Astrocyte (in vitro differentiated cells and primary cell): ENCODE data around the gene GRAMD1B. TPM values are rescaled to one million over a fixed set of nuclear protein-coding genes. Genes with fewer than 3 reads are reported as not detected.

Experiments used
- DNase-seq: peaks from one replicate; pipeline ENCODE4 v3.0.0-alpha.2; 2010; ENCODE audit warnings: low read depth
- FAIRE-seq: peaks from 2 replicates; lab custom pipeline; 2011; peaks lifted over from hg19 to GRCh38; lab: Jason Lieb, UNC
- H2AFZ ChIP-seq: 2 replicates; pipeline ENCODE4 v1.6.0; 2012; ENCODE audit warnings: low read depth, low read length, inconsistent platforms
- H3K27ac ChIP-seq: 2 replicates; pipeline ENCODE4 v1.5.1; 2011; ENCODE audit warnings: low read depth, low read length, inconsistent platforms
- H3K27me3 ChIP-seq: 2 replicates; pipeline ENCODE4 v1.6.0; 2011; ENCODE audit warnings: low read length, inconsistent platforms; ENCODE audit not compliant: insufficient read depth
- H3K36me3 ChIP-seq: 2 replicates; pipeline ENCODE4 v1.5.1; 2011; ENCODE audit warnings: low read length, inconsistent platforms; ENCODE audit not compliant: insufficient read depth
- H3K4me1 ChIP-seq: 2 replicates; pipeline ENCODE4 v1.5.1; 2011; ENCODE audit warnings: low read length, inconsistent platforms; ENCODE audit not compliant: insufficient read depth
- H3K4me2 ChIP-seq: 2 replicates; pipeline ENCODE4 v1.6.0; 2012; ENCODE audit warnings: low read length, inconsistent platforms
- H3K4me3 ChIP-seq: 2 replicates; pipeline ENCODE4 v1.5.1; 2011; ENCODE audit warnings: low read depth, mild to moderate bottlenecking, low read length, inconsistent platforms; ENCODE audit not compliant: insufficient read depth
- H3K79me2 ChIP-seq: 2 replicates; pipeline ENCODE4 v1.6.0; 2012; ENCODE audit warnings: mild to moderate bottlenecking, low read length, inconsistent platforms; ENCODE audit not compliant: insufficient read depth
- H3K9ac ChIP-seq: 2 replicates; pipeline ENCODE4 v1.6.0; 2012; ENCODE audit warnings: mild to moderate bottlenecking, low read length, inconsistent platforms
- H3K9me3 ChIP-seq: 2 replicates; pipeline ENCODE4 v1.5.1; 2012; ENCODE audit warnings: low read depth, mild to moderate bottlenecking, low read length, inconsistent platforms; ENCODE audit not compliant: insufficient read depth
- H4K20me1 ChIP-seq: 2 replicates; pipeline ENCODE4 v1.6.0; 2012; ENCODE audit warnings: low read length, inconsistent platforms; ENCODE audit not compliant: insufficient read depth
- H3K27ac Mint-ChIP-seq: one replicate; pipeline ENCODE4 v1.8.0; 2021; ENCODE audit warnings: mild to moderate bottlenecking, mixed read lengths; ENCODE audit not compliant: unreplicated experiment
- H3K27me3 Mint-ChIP-seq: one replicate; pipeline ENCODE4 v1.8.0; 2021; ENCODE audit warnings: low read depth, mixed read lengths; ENCODE audit not compliant: unreplicated experiment
- H3K36me3 Mint-ChIP-seq: one replicate; pipeline ENCODE4 v1.8.0; 2021; ENCODE audit warnings: low read depth, mixed read lengths; ENCODE audit not compliant: unreplicated experiment
- H3K4me1 Mint-ChIP-seq: one replicate; pipeline ENCODE4 v1.8.0; 2021; ENCODE audit warnings: low read depth, mixed read lengths; ENCODE audit not compliant: unreplicated experiment
- H3K4me3 Mint-ChIP-seq: one replicate; pipeline ENCODE4 v1.8.0; 2021; ENCODE audit warnings: mild to moderate bottlenecking, moderate library complexity, mixed read lengths; ENCODE audit not compliant: unreplicated experiment
- H3K9me3 Mint-ChIP-seq: one replicate; pipeline ENCODE4 v1.8.0; 2021; ENCODE audit warnings: mild to moderate bottlenecking, mixed read lengths; ENCODE audit not compliant: unreplicated experiment
- EZH2 ChIP-seq: IDR thresholded peaks from 2 replicates; pipeline ENCODE4 v1.6.1; 2012; ENCODE audit warnings: mild to moderate bottlenecking, low read length, inconsistent platforms; ENCODE audit not compliant: insufficient read depth
- total RNA-seq: library from RNA; stranded (reverse); gene quantifications from 2 replicates; pipeline ENCODE4 v1.2.1, GENCODE V29; 2021
- TF ChIP-seq, protein P1 (sequence below): IDR thresholded peaks from 2 replicates; pipeline ENCODE4 v1.5.1; 2011; ENCODE audit warnings: low read depth, mild to moderate bottlenecking, inconsistent platforms, low read length, moderate library complexity; ENCODE audit not compliant: insufficient read depth

Gene GRAMD1B
- total RNA-seq, 1 donor from 2014 or later, result 6.5 TPM

DNA sequence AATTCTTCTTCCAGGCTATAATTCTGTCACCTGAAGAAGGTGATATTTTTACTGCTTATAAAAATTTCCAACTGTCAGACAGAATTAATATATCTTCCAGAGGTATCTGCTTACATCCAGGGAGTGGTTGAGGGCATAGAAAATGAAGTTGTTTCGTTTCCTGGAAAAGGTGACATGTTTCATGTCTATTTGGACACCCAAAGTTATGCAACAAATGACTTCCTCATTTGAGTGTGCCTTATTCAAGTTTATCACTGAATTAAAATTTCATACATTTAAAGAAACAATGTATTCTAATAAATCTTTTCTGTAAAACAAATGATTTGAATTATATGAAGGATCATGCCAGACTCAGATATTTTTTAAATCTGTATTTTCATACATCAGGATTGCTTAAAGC is 8.5 kb upstream of the GRAMD1B start:
- H3K36me3 Mint-ChIP-seq, result no peaks in the 10 kb centered on the region
- H3K36me3 ChIP-seq, result no peaks in the 10 kb centered on the region
- no peak overlapping the region for H3K27ac ChIP-seq
- H3K4me3 ChIP-seq, result no peak overlapping the region
- H3K9me3 ChIP-seq, result no peaks in the 10 kb centered on the region
- H3K4me3 Mint-ChIP-seq, result no peak overlapping the region
- H3K27ac Mint-ChIP-seq, result no peak overlapping the region
- DNase-seq (no peak), FAIRE-seq (no peak)
- no peaks in the 10 kb centered on the region for H3K4me1 Mint-ChIP-seq
- H2AFZ ChIP-seq, result no peak overlapping the region
- H3K9me3 Mint-ChIP-seq, result no peaks in the 10 kb centered on the region
- peaks cover 28% of the 10 kb centered on the region for H3K27me3 Mint-ChIP-seq
- H3K9ac ChIP-seq, result no peak overlapping the region
- TF ChIP-seq EZH2, result no peak
- TF ChIP-seq, protein P1, sequence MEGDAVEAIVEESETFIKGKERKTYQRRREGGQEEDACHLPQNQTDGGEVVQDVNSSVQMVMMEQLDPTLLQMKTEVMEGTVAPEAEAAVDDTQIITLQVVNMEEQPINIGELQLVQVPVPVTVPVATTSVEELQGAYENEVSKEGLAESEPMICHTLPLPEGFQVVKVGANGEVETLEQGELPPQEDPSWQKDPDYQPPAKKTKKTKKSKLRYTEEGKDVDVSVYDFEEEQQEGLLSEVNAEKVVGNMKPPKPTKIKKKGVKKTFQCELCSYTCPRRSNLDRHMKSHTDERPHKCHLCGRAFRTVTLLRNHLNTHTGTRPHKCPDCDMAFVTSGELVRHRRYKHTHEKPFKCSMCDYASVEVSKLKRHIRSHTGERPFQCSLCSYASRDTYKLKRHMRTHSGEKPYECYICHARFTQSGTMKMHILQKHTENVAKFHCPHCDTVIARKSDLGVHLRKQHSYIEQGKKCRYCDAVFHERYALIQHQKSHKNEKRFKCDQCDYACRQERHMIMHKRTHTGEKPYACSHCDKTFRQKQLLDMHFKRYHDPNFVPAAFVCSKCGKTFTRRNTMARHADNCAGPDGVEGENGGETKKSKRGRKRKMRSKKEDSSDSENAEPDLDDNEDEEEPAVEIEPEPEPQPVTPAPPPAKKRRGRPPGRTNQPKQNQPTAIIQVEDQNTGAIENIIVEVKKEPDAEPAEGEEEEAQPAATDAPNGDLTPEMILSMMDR, result no peak
- no peaks in the 10 kb centered on the region for H4K20me1 ChIP-seq
- H3K4me1 ChIP-seq, result no peaks in the 10 kb centered on the region
- peaks cover 35% of the 10 kb centered on the region for H3K27me3 ChIP-seq
- no peak overlapping the region for H3K4me2 ChIP-seq
- no peaks in the 10 kb centered on the region for H3K79me2 ChIP-seq

DNA sequence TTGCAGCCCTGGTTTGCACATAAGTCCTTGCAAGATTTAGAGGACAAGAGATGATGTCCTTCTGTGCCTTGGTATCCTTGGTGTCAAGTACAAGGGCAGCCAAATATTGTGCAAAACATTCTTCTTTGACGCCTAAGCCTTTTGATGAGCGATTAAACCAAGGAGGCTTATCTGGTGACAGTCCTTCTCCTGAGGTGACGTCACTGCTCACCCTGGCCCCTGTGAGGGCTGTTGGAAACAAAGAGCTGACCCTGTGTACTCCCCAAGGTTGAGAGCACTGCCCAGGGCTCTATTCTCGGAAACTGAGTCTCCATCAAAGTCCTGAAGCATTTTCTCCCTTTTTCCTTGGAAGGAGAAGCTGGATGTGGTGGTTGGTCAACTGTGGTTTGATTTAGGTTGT is 4.7 kb upstream of the GRAMD1B start:
- TF ChIP-seq EZH2, result no peak
- TF ChIP-seq, protein P1, result no peak
- H3K27me3 ChIP-seq, result peaks cover 35% of the 10 kb centered on the region
- Mint-ChIP-seq H3K9me3 (peaks cover 4% of the 10 kb centered on the region), H3K27me3 (peaks cover 47% of the 10 kb centered on the region), H3K27ac (no peak overlapping the region), H3K4me1 (peaks cover 5% of the 10 kb centered on the region), H3K4me3 (no peak overlapping the region), H3K36me3 (no peaks in the 10 kb centered on the region)
- DNase-seq (no peak), FAIRE-seq (no peak)
- no peak overlapping the region for H3K4me3 ChIP-seq
- H3K4me1 ChIP-seq, result peaks cover 7% of the 10 kb centered on the region
- no peaks in the 10 kb centered on the region for H3K9me3 ChIP-seq
- H3K4me2 ChIP-seq, result no peak overlapping the region
- no peak overlapping the region for H3K9ac ChIP-seq
- no peaks in the 10 kb centered on the region for H4K20me1 ChIP-seq
- H3K79me2 ChIP-seq, result no peaks in the 10 kb centered on the region
- H3K27ac ChIP-seq, result no peak overlapping the region
- no peak overlapping the region for H2AFZ ChIP-seq
- H3K36me3 ChIP-seq, result no peaks in the 10 kb centered on the region

DNA sequence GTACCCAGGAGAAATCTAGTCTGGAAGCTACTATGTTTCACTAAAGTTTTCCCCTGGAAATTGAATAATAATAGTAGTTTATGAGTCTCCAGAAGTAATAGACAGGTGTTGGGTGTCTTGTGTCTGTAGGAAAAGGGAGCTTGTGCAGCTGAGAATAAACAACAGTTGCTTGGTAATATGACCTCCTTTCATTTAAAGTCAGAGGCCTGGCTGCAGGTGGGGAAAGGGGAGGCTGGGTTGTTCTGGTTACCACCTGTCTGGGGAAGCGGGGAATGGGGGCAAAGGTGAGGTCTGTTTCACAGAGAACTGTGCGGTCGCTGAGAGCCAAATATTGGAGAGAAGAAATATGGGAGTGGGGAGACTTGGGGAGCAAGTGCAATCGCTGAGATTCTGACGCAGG is 3.3 kb upstream of the GRAMD1B start:
- Mint-ChIP-seq H3K27ac (no peak overlapping the region), H3K27me3 (peaks cover 48% of the 10 kb centered on the region), H3K36me3 (no peaks in the 10 kb centered on the region), H3K4me3 (no peak overlapping the region), H3K4me1 (peaks cover 5% of the 10 kb centered on the region), H3K9me3 (peaks cover 4% of the 10 kb centered on the region)
- Histone ChIP-seq H3K9ac (no peak overlapping the region), H3K4me2 (no peak overlapping the region), H2AFZ (no peak overlapping the region), H3K79me2 (peaks cover 5% of the 10 kb centered on the region), H4K20me1 (no peaks in the 10 kb centered on the region), H3K27ac (no peak overlapping the region), H3K36me3 (no peaks in the 10 kb centered on the region), H3K27me3 (peaks cover 30% of the 10 kb centered on the region), H3K4me3 (no peak overlapping the region), H3K9me3 (no peaks in the 10 kb centered on the region), H3K4me1 (peaks cover 16% of the 10 kb centered on the region)
- no peak for DNase-seq
- no peak for FAIRE-seq
- TF ChIP-seq, protein P1, result no peak
- no peak for TF ChIP-seq EZH2
